Left colon (tissue), 2 donors: ENCODE results near the gene QRICH2. TPM values are rescaled to one million over a fixed set of nuclear protein-coding genes. Genes with fewer than 3 reads are reported as not detected.
"Not testable (repeated sequence)": the region's sequence is repeated elsewhere in the genome, so short reads cannot be mapped to it uniquely, and the experiment has no call there.

Experiments used
- ATAC-seq: fragments of 200-7000 bp; cut with Tn5 transposase; one replicate; pipeline ENCODE4 v1.9.1; 2020; ENCODE audit warnings: mild to moderate bottlenecking, moderate library complexity
- DNase-seq, 2 donors: peaks; one replicate each; pipeline ENCODE4 v3.0.0-alpha.2; 2020
- intact Hi-C, 2 donors: fragments of 100-400 bp; cut with DNase I in 1 of 2; cut with micrococcal nuclease in 1 of 2; formaldehyde crosslinking; loops; one replicate each; pipeline versions ENCODE4 v1.11.2 to v1.14.0; 2022; cut with DNase I, micrococcal nuclease
- total RNA-seq, 2 donors: library from RNA; stranded (reverse); fragmentation: NEBNext Ultra II Directional; extraction: Animal tissue kit (Norgen Biotek cat#: 25700); gene quantifications; one replicate each; pipeline ENCODE4 v1.2.1, GENCODE V29; 2021
- donor health status: DM: no; HTN: no; CAD: no.
- donor health status: DM: yes; HTN: yes; CAD: no.

Gene QRICH2
- total RNA-seq, 2 donors from 2014 or later, result 1.9 to 2.3 TPM

GRCh38 chr17:76256430-76257050 lies 51.5 kb downstream of the QRICH2 start:
- DNase-seq, result peak in 1 of 2 donors; percentile 25
- intact Hi-C loops, ATAC-seq: not testable (repeated sequence)

DNA sequence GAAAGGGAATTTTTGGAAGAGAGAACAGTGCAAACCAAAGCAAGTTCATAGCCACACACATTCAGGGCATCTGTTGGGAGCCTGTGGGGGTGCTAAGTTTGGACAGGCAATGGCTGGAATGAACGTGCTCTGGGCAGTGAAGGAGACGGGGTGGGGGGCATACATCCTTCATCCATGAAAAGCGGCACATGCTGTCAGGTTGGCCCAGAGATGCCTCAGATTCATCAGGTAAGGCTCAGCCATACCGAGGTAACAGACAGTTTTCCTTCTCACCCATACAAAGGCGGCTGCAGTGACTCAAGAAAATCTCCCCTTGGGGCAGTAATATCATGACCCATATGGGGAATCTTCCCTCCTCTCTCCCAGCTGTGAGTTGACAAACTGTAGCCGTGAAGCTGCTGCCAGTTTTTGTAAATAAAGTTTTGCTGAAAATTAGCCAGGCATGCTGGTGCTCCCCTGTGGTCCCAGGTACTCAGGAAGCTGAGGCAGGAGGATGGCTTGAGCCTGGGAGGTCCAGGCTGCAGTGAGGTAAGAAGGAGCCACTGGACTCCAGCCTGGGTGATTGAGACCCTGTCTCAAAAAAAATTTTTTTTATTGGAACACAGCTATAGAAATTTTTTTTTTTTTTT lies 52.2 kb downstream of the QRICH2 start:
- intact Hi-C loops, result no loop called here
- ATAC-seq (no peak), DNase-seq (peak in 1 of 2 donors; percentile 21)

GRCh38 chr17:76254275-76254674 lies 53.8 kb downstream of the QRICH2 start:
- intact Hi-C loops, result no loop called here
- DNase-seq (no peak), ATAC-seq (no peak)

- DNase-seq (no peak), ATAC-seq (no peak)
- intact Hi-C loops, result no loop called here
Measured at GRCh38 chr17:76253841-76254240, 54.2 kb downstream of the QRICH2 start.

DNA sequence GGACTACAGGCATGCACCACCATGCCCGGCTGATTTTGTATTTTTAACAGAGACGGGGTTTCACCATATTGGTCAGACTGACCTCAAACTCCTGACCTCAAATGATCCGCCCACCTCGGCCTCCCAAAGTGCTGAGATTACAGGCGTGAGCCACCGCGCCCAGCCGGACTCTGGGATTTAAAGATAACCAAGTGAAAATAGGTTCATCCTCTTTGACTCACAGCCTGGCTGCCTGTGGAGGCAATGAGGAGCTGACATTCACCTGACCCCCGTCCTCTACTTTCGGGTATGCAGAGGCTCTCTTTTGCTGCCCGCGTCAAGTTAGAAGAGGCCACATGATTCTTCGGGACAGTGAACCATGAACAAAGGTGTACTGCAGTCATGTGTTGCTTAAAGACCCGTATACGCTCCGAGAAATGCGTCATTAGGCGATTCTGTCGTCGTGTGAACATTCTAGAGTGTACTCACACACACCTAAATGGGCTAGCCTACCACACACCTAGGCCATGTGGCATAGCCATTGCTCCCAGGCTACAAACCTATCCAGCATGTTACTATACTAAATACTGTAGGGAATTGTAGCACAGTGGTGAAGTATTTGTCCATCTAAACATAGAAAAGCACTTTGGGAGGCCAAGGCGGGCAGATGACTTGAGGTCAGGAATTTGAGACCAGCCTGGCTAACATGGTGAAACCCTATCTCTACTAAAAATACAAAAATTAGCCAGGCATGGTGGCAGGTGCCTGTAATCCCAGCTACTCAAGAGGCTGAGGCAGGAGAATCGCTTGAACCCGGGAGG lies 54.9 kb downstream of the QRICH2 start:
- intact Hi-C loops, ATAC-seq, DNase-seq: not testable (repeated sequence)

DNA sequence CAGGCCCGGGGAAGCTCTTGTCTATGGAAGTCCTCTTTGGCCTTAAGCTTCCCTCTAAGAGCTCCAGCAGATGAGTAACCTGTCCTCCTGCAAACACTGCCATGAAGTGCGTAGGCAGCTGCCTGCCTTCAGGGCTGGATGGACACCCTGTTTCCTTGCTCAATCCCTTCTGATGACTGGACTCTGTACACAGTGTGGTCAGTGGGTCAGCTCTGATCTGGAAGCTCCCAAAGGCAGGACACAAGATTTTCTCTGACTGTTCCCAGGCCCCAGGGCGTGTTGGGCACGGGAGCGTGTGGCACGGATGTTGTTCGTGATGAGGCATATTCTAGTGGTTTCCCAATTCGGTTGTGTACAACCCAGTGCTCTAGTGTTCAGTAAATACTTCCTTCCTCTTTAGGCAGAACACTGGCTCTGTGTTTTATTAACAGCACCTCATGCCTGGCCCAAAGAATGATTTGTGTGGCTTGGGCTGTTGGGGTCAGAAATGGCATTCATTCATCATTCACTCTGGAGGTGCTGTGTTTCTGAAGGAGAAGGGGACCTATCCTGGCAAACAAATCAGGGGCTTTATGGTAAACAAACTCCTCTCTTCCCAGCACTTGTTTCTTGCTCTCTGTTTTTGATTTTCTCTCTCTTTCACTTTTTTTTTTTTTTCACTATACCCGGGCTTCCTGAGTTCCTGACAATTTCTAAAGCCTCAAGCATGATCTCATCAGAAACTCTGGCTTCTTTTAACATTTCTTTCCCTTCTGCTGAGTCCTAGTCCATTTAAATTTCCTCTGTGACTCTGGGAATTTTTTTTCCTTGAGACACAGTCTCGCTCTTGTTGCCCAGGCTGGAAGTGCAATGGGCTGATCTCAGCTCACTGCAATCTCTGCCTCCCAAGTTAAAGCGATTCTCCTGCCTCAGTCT lies 55.8 kb downstream of the QRICH2 start:
- DNase-seq, result no peak
- intact Hi-C loops, result no loop called here
- peak; percentile 27 for ATAC-seq

DNA sequence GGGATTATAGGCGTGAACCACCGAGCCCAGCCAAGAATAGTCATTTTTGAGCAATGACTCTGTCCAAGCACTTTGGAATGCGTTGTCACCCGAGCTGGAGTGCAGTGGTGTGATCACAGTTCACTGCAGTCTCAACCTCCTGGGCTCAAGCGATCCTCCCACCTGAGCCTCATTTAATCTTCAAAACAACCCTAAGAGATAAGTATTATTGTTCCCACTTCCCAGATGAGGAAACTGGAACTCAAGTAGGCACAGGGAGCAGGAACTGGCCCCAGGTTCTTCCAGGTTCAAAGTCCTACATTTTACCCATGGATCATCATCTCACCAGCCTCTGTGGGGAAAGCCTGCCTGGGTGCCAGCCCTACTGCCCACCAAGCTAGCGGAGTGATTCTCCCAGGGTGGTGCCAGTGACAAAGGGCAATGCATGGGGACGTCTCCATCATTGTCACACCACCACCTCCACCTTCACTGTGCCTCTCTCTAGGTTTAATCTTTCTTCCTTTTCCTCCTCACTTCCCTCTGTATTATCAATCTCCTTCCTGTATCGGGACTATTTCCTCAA lies 56.5 kb downstream of the QRICH2 start:
- DNase-seq (no peak), ATAC-seq (peak; percentile 70)
- intact Hi-C loops, result no loop called here

DNA sequence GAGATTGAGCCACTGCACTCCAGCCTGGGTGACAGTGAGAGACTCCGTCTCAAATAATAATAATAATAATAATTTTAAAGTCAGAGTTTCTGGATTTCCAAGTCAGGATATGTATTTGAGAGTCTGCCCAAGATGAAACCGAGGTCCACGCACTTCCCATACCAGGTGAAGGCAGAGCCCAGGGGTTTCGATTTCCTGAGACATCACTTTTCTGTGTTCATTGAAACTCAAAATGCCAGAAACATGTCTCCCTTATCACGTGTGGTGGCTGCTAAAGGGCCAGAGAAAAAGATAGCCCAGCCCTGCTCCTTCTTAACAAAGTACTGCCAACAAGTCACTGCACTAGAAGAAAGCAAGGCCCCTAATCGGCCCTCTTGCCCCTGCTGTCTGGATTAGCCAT lies 57.9 kb downstream of the QRICH2 start:
- intact Hi-C loops, result no loop called here
- no peak for ATAC-seq
- no peak for DNase-seq

DNA sequence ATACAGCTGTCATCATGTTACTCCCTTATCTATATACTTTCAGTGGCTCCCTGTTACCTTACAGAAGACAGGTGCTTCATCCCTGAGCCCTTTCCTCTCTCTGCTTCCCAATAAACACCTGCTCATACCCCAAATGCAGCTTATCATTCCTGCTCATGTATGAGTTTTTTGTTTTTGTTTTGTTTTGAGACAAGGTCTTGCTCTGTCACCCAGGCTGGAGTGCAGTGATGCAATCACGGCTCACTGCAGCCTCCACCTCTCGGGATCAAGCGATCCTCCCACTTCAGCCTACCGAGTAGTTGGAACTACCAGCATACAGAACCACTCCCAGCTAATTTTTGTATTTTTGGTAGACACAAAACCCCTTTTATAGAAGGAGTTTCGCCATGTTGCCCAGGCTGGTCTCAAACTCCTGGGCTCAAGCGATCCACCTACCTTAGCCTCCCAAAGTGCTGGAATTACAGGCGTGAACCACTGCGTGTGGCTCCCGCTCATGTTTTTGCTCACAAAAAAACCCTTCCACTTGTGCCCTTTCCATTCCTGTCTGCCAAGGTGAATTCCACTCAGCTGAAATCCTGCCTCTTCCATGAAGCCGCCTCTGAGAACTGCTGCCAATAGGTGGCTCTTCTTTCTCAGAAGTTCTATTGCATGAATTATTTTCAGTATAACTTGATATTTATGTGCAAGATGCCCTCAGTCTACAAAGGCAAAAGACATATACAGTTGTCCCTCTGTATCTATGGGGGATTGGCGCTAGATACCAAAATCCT lies 59.9 kb downstream of the QRICH2 start:
- ATAC-seq, result no peak
- intact Hi-C loops, result no loop called here
- no peak for DNase-seq

GRCh38 chr17:76247304-76247703 lies 60.8 kb downstream of the QRICH2 start:
- no peak for ATAC-seq
- intact Hi-C loops, result no loop called here
- DNase-seq, result no peak

GRCh38 chr17:76246080-76247066 lies 61.7 kb downstream of the QRICH2 start:
- DNase-seq (peak; percentile 50 to 70), ATAC-seq (peak; percentile 81)
- intact Hi-C loops, result no loop called here

DNA sequence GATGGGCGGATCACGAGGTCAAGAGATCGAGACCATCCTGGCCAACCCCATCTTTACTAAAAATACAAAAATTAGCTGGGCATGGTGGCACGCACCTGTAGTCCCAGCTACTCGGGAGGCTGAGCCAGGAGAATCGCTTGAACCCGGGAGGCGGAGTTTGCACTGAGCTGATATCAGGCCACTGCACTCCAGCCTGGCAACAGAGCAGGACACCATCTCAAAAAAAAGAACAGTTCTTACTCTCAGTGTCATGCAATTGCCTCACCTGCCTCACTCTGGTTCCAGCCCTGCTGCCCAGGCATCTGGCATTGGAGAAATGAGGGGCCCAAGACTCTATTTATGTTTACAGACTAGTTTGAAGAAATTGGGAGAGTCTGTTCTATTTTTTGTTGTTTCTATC lies 63.4 kb downstream of the QRICH2 start:
- ATAC-seq, DNase-seq, intact Hi-C loops: not testable (repeated sequence)

GRCh38 chr17:76243826-76244679 lies 64.0 kb downstream of the QRICH2 start:
- DNase-seq (no peak), ATAC-seq (no peak)
- intact Hi-C loops, result no loop called here

DNA sequence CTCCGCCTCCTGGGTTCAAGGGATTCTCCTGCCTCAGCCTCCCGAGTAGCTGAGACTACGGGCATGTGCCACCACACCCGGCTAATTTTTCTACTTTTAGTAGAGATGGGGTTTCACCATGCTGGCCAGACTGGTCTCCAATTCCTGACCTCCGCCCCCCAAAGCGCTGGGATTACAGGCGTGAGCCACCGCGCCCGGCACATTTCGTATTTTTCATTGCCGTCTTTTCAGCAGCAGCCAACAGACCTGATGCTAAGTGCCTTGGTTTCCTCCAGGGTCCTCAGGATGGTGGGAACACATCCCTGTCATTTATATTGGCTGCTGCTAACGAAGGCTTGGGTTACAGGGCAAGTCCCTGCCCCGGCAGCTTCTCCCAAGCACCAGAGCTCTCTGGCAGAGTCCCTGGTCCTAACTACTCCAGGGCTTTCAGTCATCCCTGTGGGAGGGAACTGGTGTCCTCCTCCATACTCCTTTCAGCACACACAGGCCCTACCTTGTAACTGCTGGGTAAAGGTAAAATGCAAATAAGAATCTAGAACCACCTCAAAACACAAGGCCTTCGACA lies 66.3 kb downstream of the QRICH2 start:
- ATAC-seq (no peak), DNase-seq (no peak)
- intact Hi-C loops, result no loop called here

- DNase-seq, result no peak
- intact Hi-C loops, result no loop called here
- ATAC-seq, result no peak
Measured at GRCh38 chr17:76241204-76241538, 66.9 kb downstream of the QRICH2 start.
